NCI-H748 (cell line): Measurements from ENCODE around the gene FGF13.
A peak's percentile ranks its signal among the peaks of the same experiment; 100 is the strongest.

Source experiments
- DNase-seq: peaks from one replicate; lab custom pipeline; 2025; ENCODE audit not compliant: unreplicated experiment; lab: John Stamatoyannopoulos, UW

Gene FGF13

GRCh38 chrX:138711399-138712347 is at the start of gene FGF13:
Gene FGF13, minus strand, starts transcription at chrX:138711717. Its CDS starts 714 bp downstream, at chrX:138711003.
- peak; percentile 58 for DNase-seq

- no peak for DNase-seq
Observed at GRCh38 chrX:138759217-138759943, 47.9 kb upstream of the FGF13 start.

- DNase-seq: peak; percentile 21
Observed at GRCh38 chrX:138756234-138756633, 44.7 kb upstream of the FGF13 start.

GRCh38 chrX:138754861-138755260 is 43.3 kb upstream of the FGF13 start:
- no peak for DNase-seq

- peak; percentile 21 for DNase-seq
Observed at GRCh38 chrX:138748480-138748879, 37.0 kb upstream of the FGF13 start.

GRCh38 chrX:138745196-138745595 is 33.7 kb upstream of the FGF13 start:
- peak; percentile 40 for DNase-seq

GRCh38 chrX:138742217-138742616 is 30.7 kb upstream of the FGF13 start:
- DNase-seq: no peak

GRCh38 chrX:138740341-138740740 is 28.8 kb upstream of the FGF13 start:
- DNase-seq: no peak

- DNase-seq: no peak
Observed at GRCh38 chrX:138723301-138723700, 11.8 kb upstream of the FGF13 start.

GRCh38 chrX:138719396-138719795 is 7.9 kb upstream of the FGF13 start:
- DNase-seq: no peak

- DNase-seq: no peak
Observed at GRCh38 chrX:138718941-138719340, 7.4 kb upstream of the FGF13 start.

GRCh38 chrX:138710866-138711341 is 613 bp downstream of the FGF13 start:
- DNase-seq: peak; percentile 23

GRCh38 chrX:138709886-138710791 is 1.4 kb downstream of the FGF13 start:
- peak; percentile 23 for DNase-seq

- DNase-seq: no peak
Observed at GRCh38 chrX:138708268-138708667, 3.2 kb downstream of the FGF13 start.

GRCh38 chrX:138704596-138704995 is 6.9 kb downstream of the FGF13 start:
- DNase-seq: no peak

- no peak for DNase-seq
Observed at GRCh38 chrX:138704101-138704500, 7.4 kb downstream of the FGF13 start.

- DNase-seq: no peak
Observed at GRCh38 chrX:138692591-138692990, 18.9 kb downstream of the FGF13 start.

GRCh38 chrX:138691186-138691585 is 20.3 kb downstream of the FGF13 start:
- no peak for DNase-seq

- DNase-seq: no peak
Observed at GRCh38 chrX:138690591-138690990, 20.9 kb downstream of the FGF13 start.

- DNase-seq: no peak
Observed at GRCh38 chrX:138683600-138683999, 27.9 kb downstream of the FGF13 start.

- DNase-seq: no peak
Observed at GRCh38 chrX:138669693-138670092, 41.8 kb downstream of the FGF13 start.
